GM18858 (cell line): ENCODE data around the gene IFNG.

Experiments used
- ATAC-seq: cut with Tn5 transposase; IDR thresholded peaks from one replicate; pipeline ENCODE4 v1.9.1; 2021; ENCODE audit not compliant: unreplicated experiment

Gene IFNG

DNA sequence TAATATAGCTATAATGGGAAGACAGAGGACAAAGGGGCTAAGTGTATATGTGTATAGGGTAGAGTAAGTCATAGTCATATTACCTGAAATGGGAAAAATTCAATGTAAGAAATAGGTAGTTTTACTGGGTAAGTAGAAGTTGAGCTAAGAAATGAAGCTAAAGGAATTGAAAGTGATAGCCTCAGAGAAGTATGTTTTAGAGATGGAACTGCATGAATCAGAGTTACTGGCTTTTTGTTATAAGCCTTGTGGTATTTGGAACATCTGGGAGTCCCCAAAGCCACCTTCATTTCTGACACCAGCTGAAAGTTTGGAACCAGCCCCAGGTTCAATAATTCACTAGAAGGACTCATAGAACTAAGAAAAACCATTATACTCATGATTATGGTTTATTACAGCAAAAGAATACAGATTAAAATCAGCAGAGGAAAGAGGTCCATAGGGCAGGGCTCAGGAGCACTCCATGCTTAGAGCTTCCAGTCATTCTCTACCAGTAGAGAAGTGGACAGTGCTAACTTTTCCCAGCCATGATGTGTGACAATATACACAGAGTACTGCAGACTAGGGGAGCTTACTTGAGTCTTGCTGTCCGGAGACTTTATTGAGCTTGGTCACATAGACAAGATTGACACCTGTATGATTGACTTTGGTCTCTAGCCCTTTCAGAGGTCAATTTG lies 9.8 kb upstream of the IFNG start:
- ATAC-seq: no peak

- ATAC-seq: no peak
Measured at GRCh38 chr12:68166317-68166831, 6.8 kb upstream of the IFNG start.

- ATAC-seq: peak; percentile 76
Measured at GRCh38 chr12:68163560-68164081, 4.1 kb upstream of the IFNG start.

DNA sequence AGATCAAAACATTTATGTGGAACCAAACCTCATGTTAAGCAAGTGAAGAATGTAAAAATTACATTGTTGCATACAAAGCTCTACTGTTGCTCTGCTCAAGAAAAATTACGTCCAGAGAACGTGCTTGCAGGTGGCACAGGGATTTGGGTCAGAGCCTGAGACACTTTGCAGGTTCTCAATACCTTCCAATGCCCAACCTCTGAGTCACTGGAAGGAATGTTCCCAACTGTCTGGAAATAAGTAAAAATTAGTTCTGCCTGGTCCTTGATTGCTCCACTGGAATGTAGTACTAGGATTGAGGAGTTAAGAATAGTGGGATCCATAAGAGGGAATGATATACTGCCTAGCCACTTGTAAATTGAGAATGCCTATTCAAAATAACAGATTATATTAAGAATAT lies 2.8 kb upstream of the IFNG start:
- ATAC-seq: no peak

GRCh38 chr12:68158432-68158831 lies 1.1 kb downstream of the IFNG start:
- no peak for ATAC-seq

DNA sequence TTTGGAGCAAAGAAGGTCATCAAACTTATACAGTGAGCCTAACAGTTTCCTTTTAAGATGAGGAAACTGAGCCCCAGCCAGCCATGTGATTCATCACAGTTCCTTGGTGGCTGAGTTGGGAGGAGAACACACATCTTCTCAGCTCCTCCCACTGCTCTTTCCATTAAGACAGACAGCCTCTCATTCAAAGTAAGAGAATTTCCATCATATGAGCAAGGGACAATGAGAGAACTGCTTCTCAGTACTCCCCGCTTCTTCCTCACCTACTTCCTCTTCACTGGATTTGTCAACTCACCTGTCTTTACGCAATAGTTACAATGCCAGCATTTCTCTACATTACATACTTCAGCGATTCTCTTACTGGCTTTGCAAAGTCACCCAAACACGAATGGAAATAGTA lies 2.2 kb downstream of the IFNG start:
- ATAC-seq: no peak

DNA sequence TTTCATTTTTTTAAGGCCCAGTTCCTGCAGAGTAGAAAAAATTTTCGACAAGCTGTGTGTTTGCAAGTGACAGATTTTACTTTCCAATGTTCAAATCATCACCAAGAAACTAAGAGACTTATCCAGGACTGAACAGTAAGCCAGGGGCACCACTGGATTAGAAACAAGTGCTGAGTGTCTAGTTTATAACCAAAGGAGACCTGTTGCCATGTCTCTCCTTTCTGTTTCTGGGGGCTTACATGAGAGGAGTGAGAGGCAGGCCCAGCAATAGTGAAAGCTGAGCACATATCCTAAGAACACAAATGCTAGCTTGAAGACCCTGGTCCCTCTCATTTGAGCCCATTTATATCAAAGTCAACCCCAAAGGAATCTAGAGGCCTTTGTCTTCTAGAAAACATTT lies 2.9 kb downstream of the IFNG start:
- ATAC-seq: no peak

DNA sequence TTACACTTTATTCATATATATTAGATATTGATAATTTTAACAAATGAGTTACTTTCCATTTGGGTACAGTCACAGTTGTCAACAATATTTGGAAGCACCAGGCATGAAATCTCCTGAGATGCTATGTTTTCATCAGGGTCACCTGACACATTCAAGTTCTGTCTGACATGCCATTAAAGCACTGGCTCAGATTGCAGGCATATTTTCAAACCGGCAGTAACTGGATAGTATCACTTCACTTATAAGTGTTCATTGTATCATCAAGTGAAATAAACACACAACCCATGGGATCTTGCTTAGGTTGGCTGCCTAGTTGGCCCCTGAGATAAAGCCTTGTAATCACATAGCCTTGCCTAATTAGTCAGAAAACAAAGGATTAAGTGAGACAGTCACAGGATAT lies 4.8 kb downstream of the IFNG start:
- no peak for ATAC-seq

DNA sequence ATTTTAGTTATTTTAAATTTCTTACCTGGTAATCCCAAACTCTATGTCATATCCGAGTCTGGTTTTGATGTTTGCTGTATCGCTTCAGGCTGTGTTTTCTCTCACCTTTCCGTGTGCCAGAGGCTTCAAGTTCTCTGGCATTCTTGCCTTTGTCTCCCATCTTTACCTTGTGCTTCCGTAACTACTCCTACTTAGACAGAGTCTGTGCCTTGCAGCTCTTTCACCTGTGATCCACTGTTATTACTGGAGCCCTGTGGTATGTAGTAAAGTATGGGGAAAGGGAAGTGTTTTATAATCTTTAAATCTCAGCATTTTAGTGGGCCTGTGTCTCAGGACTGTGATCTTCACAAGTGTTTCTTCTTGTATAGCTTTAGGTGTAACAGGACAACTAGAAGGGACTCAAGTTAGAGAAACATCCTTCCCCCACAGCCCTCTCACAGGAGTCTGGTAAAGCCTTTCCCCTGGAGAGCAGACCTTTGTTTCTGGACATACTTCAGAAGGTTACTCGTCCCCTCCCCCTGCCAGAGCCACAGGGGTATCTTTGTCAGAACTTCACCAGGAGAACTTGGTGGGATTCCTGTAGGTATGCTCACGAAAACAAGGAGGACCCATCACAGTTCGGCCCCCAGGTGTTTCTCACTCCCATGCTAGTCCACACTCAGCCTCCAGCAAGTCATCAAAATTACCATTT lies 11.1 kb downstream of the IFNG start:
- ATAC-seq: no peak

GRCh38 chr12:68140556-68140955 lies 19.0 kb downstream of the IFNG start:
- no peak for ATAC-seq

DNA sequence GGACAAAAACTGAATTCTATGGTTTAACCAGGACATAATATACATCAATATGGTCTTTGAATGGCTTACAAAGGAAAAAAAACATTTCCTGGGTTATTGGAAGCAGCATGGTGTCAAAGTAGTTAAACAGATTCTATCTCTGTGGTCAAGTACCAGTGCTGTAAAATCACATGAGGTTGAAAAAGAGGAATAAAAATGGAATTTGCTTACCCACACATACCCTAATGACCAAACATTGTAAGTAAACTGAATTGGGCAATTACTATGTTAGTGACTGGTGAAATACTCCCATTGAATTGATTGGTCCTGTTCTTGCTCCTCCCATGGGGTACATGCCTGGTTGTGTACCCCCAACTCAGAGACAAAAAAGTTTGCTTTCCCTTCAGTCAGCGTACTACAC lies 19.6 kb downstream of the IFNG start:
- ATAC-seq: no peak

DNA sequence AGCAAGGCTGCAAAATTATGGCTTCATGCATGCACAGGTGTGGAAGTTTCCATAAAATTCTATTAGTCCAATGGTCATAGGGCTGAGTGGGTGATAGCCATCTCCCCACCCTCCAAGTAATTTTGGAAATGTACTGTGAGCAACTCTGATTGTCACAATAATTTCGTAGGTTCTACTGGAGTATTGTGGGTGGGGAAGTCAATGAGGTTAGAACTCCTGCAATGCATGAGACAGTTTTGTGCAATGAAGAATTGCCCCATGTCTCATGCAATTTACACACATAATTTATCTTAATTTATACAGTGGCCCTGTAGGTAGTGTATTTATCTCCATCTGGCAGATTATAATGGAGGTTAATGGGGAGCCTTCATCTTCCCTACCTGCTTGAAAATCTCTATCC lies 20.5 kb downstream of the IFNG start:
- ATAC-seq: no peak

- no peak for ATAC-seq
Measured at GRCh38 chr12:68138480-68138879, 21.1 kb downstream of the IFNG start.

GRCh38 chr12:68137335-68137830 lies 22.2 kb downstream of the IFNG start:
- ATAC-seq: no peak

GRCh38 chr12:68135520-68135919 lies 24.0 kb downstream of the IFNG start:
- no peak for ATAC-seq

GRCh38 chr12:68131867-68132414 lies 27.6 kb downstream of the IFNG start:
- ATAC-seq: no peak

- no peak for ATAC-seq
Measured at GRCh38 chr12:68129979-68130378, 29.6 kb downstream of the IFNG start.

- no peak for ATAC-seq
Measured at GRCh38 chr12:68122236-68122920, 37.2 kb downstream of the IFNG start.

- ATAC-seq: no peak
Measured at GRCh38 chr12:68121143-68121542, 38.4 kb downstream of the IFNG start.

DNA sequence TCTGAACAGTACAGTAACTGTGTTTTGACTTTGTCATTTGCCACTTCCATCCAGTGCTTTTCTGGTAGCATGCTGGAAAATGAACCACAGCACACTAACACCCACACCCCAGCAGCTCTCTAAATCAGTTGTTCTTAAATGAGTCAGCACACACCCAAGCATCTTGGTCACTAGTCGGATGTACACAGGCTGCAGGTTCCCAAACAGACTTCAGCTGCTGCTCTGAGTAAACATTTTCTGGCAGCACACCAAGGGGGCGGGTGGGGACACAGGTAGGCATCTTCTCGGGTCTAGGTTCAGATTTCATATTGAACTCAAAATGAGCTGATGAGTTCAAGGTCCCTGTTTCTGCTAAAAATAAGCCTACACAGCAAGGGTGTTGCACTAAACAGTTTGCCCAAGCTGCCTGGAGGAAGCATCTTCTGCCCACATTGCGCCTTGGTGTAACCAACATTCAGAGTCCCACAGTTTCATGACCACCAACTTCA lies 39.8 kb downstream of the IFNG start:
- peak; percentile 88 for ATAC-seq

DNA sequence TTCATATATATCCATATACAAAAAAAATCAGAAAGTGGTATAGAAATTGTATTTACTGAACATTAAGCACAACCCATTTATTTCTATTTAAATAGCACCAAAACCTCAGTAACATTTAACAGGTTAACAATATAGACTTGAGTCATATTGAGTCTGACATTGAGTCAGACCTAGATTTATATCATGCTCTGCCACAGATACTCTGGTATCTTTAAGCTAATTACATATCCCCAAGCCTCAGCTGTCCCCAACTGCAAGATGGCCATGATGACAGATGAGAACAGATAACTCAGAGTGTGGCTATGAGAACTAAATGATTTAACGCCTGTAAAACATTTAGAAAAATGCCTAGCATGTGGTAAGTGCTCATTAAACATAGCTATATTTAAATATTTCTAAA lies 40.3 kb downstream of the IFNG start:
- ATAC-seq: peak; percentile 61
